ENCODE results near the gene SCML2. TPM values are rescaled to one million over a fixed set of nuclear protein-coding genes. Genes with fewer than 3 reads are reported as not detected.

The SCML2 gene
- total RNA-seq, 2 donors from 2014 or later, result 2.3 TPM

DNA sequence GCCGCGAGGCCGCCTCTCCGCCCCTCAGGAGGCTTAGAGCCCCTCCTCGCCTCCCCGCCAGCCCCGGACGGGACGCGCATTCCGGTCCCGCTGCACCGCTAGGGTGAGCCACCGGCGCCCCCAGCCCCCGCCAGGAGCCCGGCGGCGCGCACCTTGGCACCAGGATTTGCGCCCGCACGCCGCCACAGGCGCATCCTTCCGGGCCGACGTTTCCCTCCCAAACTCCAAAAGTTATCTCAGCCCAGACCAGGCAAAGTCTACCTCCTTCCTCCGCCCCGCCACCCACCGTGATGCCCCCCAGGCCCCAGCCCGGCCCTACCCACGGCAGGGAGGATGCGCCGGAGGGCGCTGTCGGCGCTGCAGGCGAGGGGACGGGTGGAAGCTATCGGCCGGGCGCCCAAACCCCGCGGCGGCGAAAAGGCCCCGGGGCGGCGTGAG, 538 bp downstream of the SCML2 start:
- WGBS, 2 donors, result 0 to 1% methylated on average over 1 to 12 of the region's 50 CpGs
- Histone ChIP-seq H3K9me3 (no peaks in the 10 kb centered on the region), H3K36me3 (replicated peaks in 1 of 2; ENCODE audit: insufficient read depth in 1 of 2, low read depth in 2 of 2) (no peaks in the 10 kb centered on the region), H3K27me3 (no peaks in the 10 kb centered on the region), H3K4me1 (peaks cover 5% of the 10 kb centered on the region), H3K4me3 (peak overlapping the region in 1 of 2 donors; percentile 15), H3K27ac (no peak overlapping the region)
- intact Hi-C loops (cut with DNase I), result no loop called here
- peak in 2 of 4 donors; percentile 1 to 15 for DNase-seq
- TF ChIP-seq POLR2A (IDR thresholded peaks at IDR 0.05), result no peak
- peak; percentile 38 for ATAC-seq

DNA sequence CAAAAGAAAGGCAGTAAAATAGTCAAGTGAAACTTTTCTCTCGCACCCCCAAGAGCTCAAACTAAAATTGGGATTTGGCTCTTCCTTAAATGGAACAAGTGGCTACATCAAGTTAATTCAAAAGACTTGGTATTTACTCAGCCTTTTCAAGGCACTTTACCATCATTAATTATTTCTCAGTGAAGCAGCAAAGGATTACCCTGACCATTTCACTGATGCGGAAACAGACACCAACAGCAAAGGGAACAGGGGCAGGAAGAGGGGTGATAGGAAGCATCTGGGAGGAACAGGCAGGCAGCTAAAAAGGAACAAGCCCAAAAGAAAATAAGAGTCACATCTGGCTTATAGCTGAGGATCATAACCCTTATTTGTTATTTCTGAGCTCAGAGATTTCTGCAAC, 2.7 kb downstream of the SCML2 start:
- DNase-seq (no peak), ATAC-seq (no peak)
- no peaks in the 10 kb centered on the region for H3K27me3 ChIP-seq
- 71 to 92% methylated on average over 2 of the region's 2 CpGs for WGBS, 2 donors
- no peak overlapping the region for H3K27ac ChIP-seq
- no peaks in the 10 kb centered on the region for H3K36me3 ChIP-seq (replicated peaks in 1 of 2; ENCODE audit: insufficient read depth in 1 of 2, low read depth in 2 of 2)
- peaks cover 5% of the 10 kb centered on the region for H3K4me1 ChIP-seq
- no peak for TF ChIP-seq POLR2A (IDR thresholded peaks at IDR 0.05)
- TF ChIP-seq, protein P1, sequence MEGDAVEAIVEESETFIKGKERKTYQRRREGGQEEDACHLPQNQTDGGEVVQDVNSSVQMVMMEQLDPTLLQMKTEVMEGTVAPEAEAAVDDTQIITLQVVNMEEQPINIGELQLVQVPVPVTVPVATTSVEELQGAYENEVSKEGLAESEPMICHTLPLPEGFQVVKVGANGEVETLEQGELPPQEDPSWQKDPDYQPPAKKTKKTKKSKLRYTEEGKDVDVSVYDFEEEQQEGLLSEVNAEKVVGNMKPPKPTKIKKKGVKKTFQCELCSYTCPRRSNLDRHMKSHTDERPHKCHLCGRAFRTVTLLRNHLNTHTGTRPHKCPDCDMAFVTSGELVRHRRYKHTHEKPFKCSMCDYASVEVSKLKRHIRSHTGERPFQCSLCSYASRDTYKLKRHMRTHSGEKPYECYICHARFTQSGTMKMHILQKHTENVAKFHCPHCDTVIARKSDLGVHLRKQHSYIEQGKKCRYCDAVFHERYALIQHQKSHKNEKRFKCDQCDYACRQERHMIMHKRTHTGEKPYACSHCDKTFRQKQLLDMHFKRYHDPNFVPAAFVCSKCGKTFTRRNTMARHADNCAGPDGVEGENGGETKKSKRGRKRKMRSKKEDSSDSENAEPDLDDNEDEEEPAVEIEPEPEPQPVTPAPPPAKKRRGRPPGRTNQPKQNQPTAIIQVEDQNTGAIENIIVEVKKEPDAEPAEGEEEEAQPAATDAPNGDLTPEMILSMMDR (IDR thresholded peaks at IDR 0.05), result no peak
- intact Hi-C loops (cut with DNase I), result no loop called here
- no peak overlapping the region for H3K4me3 ChIP-seq
- no peaks in the 10 kb centered on the region for H3K9me3 ChIP-seq

DNA sequence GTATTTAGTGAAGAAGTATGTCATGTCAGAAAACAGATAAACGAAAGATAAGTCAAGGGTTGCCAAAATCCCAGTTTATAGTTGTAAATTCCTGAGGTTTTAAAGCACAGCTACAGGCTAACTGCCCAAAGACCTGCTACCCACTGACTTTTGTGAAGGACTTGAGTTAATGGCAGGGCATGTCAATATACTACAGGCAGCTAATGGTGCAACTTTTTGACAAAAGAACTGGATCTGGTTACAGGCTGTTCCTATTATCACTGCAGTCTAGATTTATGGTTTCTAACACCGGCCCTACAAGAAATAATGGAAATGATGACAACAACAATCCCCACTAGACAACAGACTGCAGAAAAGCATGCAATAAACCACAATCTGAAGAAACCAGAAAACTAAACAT, 6.4 kb downstream of the SCML2 start:
- intact Hi-C loops (cut with DNase I), result no loop called here
- H3K27me3 ChIP-seq, result no peaks in the 10 kb centered on the region
- TF ChIP-seq, protein P1 (IDR thresholded peaks at IDR 0.05), result no peak
- no peak for TF ChIP-seq POLR2A (IDR thresholded peaks at IDR 0.05)
- H3K9me3 ChIP-seq, result no peaks in the 10 kb centered on the region
- no peaks in the 10 kb centered on the region for H3K4me1 ChIP-seq
- 42 to 64% methylated on average over 2 of the region's 2 CpGs for WGBS, 2 donors
- ATAC-seq (no peak), DNase-seq (no peak)
- no peak overlapping the region for H3K4me3 ChIP-seq
- H3K27ac ChIP-seq, result no peak overlapping the region
- H3K36me3 ChIP-seq (replicated peaks in 1 of 2; ENCODE audit: insufficient read depth in 1 of 2, low read depth in 2 of 2), result no peaks in the 10 kb centered on the region

DNA sequence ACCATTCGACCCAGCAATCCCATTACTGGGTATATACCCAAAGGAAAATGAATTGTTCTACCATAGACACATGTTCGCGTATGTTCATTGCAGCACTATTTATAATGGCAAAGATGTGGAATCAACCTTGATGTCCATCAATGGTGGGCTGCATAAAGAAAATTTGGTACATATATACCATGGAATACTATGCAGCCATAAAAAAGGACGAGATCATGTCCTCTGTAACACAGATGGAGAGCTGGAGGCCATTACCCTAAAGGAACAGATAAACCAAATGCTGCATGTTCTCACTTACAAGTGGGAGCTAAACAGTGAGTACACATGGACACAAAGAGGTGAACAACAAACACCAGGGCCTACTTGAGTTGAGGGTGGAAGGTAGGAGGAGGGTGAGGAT, 45.1 kb downstream of the SCML2 start:
- WGBS, 2 donors, result 93 to 98% methylated on average over 4 of the region's 4 CpGs
- no peak for ATAC-seq

DNA sequence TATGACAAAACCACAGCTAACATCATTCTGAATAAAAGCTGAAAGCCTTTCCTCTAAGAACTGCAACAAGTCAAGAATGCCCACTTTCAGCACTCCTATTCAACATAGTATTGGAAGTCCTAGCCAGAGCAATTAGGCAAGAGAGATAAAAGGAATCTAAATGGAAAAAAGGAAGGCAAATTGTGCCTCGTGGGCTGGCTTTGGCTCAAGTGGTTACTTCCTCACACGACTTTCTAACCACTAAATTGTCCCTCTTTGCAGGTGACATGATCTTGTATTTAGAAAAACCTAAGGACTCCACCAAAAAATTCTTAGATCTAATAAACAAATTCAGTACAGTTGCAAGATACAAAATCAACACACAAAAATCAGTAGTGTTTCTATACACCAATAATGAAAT, 57.2 kb downstream of the SCML2 start:
- no peaks in the 10 kb centered on the region for H3K4me1 ChIP-seq

More for the DNA sequence above, 45.1 kb downstream of the SCML2 start:
- Histone ChIP-seq H3K9me3 (no peaks in the 10 kb centered on the region), H3K27me3 (no peaks in the 10 kb centered on the region), H3K36me3 (replicated peaks in 1 of 2; ENCODE audit: insufficient read depth in 1 of 2, low read depth in 2 of 2) (no peaks in the 10 kb centered on the region), H3K4me3 (no peak overlapping the region), H3K4me1 (no peaks in the 10 kb centered on the region), H3K27ac (no peak overlapping the region)
- DNase-seq, result no peak
- intact Hi-C loops (cut with DNase I), result no loop called here
- no peak for TF ChIP-seq POLR2A (IDR thresholded peaks at IDR 0.05)
- TF ChIP-seq, protein P1 (IDR thresholded peaks at IDR 0.05), result no peak

More for the DNA sequence above, 57.2 kb downstream of the SCML2 start:
- no peaks in the 10 kb centered on the region for H3K36me3 ChIP-seq (replicated peaks in 1 of 2; ENCODE audit: insufficient read depth in 1 of 2, low read depth in 2 of 2)
- no peak for DNase-seq
- 65 to 94% methylated on average over 2 of the region's 2 CpGs for WGBS, 2 donors
- intact Hi-C loops (cut with DNase I), result no loop called here
- H3K4me3 ChIP-seq, result no peak overlapping the region
- no peak overlapping the region for H3K27ac ChIP-seq
- H3K27me3 ChIP-seq, result no peaks in the 10 kb centered on the region
- no peak for ATAC-seq
- TF ChIP-seq, protein P1 (IDR thresholded peaks at IDR 0.05), result no peak
- TF ChIP-seq POLR2A (IDR thresholded peaks at IDR 0.05), result no peak
- H3K9me3 ChIP-seq, result no peaks in the 10 kb centered on the region

Measured in body of pancreas (tissue), 4 donors.